Endothelial cell of umbilical vein (primary cell): Measurements from ENCODE around the gene SPAG9.

Source experiments
- JUN ChIP-seq: IDR thresholded peaks from 2 replicates; pipeline ENCODE4 v1.6.1; 2011; ENCODE audit warnings: borderline replicate concordance, low read depth; ENCODE audit not compliant: insufficient read length, insufficient read depth
- POLR2A ChIP-seq: IDR thresholded peaks from 2 replicates; pipeline ENCODE4 v1.6.1; 2012; ENCODE audit warnings: low read depth, mild to moderate bottlenecking, control low read depth, low read length
- POLR2AphosphoS5 ChIP-seq: IDR thresholded peaks from 2 replicates; pipeline ENCODE4 v1.6.1; 2012; ENCODE audit warnings: low read depth, mild to moderate bottlenecking, control low read depth, low read length, moderate library complexity; ENCODE audit not compliant: insufficient read depth
- TF ChIP-seq, protein P1 (sequence below), 2 donors: IDR thresholded peaks; 1 replicate in 1 of 2; 2 replicates in 1 of 2; pipeline ENCODE4 v1.5.1; 2011; ENCODE audit warnings: low read length in 2 of 2, mild to moderate bottlenecking in 2 of 2, moderate library complexity in 2 of 2, control low read depth in 1 of 2, inconsistent platforms in 1 of 2, low read depth in 1 of 2; ENCODE audit not compliant: insufficient read depth in 1 of 2; ENCODE audit errors: extremely low read depth in 1 of 2

DNA sequence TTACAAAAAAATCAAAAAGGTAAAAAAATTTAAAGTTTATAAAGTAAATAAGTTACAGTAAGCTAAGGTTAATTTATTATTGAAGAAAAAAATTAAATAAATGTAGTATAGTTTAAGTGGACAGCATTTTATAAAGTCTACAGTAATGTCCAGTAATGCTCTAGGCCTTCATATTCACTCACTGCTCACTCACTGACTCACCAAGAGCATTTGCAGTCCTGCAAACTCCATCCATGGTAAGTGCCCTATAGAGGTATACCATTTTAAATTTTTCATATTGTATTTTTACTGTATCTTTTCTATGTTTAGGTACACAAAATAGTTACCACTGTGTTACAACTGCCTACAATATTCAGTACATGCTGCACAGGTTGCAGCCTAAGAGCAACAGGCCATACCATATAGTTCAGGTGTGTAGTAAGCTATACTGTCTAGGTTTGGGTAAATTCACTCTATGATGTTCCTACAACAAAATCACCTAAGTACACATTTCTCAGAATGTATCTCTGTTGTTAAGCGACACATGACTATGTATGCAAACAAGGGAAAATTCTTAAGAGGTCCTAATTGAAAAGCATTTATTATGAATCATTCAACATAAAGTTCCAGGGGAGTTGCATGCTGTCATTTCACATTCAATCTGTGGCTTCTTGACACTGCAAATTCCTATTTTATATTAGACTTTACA lies 92.3 kb downstream of the SPAG9 start:
- TF ChIP-seq, protein P1, sequence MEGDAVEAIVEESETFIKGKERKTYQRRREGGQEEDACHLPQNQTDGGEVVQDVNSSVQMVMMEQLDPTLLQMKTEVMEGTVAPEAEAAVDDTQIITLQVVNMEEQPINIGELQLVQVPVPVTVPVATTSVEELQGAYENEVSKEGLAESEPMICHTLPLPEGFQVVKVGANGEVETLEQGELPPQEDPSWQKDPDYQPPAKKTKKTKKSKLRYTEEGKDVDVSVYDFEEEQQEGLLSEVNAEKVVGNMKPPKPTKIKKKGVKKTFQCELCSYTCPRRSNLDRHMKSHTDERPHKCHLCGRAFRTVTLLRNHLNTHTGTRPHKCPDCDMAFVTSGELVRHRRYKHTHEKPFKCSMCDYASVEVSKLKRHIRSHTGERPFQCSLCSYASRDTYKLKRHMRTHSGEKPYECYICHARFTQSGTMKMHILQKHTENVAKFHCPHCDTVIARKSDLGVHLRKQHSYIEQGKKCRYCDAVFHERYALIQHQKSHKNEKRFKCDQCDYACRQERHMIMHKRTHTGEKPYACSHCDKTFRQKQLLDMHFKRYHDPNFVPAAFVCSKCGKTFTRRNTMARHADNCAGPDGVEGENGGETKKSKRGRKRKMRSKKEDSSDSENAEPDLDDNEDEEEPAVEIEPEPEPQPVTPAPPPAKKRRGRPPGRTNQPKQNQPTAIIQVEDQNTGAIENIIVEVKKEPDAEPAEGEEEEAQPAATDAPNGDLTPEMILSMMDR (IDR thresholded peaks at IDR 0.05; ENCODE audit: extremely low read depth in 1 of 2, insufficient read depth in 1 of 2, low read depth in 1 of 2, low read length in 2 of 2), result no peak
- TF ChIP-seq POLR2AphosphoS5 (no peak), POLR2A (no peak), JUN (no peak)
